HK-2 (cell line): ENCODE data around the gene CDC42EP5.
"Not testable (repeated sequence)": the region's sequence is repeated elsewhere in the genome, so short reads cannot be mapped to it uniquely, and the experiment has no call there.

Experiments used
- DNase-seq: peaks from one replicate; pipeline ENCODE4 v3.0.0-alpha.2; 2018; ENCODE audit not compliant: unreplicated experiment

CDC42EP5 gene

DNA sequence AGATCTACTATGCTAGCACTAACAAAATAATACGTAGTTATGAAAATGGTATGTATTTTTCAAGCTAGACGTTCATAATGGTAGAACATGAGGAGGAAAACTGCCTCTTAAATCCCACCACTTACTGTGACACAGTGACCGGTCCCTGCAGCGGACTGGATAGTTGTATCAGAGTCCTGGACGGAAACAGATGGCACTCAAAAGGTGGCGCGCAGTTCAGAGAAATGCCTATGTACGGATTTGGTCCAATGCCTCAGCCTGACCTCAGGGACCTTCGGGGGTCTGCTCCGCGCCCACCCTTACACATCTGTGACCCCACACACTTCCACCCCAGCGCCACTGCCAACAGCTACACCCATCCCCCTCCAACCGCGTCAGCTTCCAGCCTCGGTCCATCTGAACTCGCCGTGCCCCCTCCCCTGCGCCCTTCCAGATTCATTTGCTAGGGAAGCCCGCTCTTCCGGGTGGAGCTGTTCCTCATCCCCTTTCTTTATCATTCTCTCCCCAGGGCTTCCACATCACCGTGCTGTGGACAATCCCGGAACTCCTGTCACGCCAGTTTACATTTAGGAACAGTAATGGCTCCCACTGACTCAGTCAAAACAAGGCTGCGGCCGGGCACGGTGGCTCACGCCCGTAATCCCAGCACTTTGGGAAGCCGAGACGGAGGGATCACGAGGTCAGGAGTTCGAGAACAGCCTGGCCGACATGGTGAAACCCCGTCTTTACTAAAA, 24.9 kb downstream of the CDC42EP5 start:
- peak; percentile 71 for DNase-seq

DNA sequence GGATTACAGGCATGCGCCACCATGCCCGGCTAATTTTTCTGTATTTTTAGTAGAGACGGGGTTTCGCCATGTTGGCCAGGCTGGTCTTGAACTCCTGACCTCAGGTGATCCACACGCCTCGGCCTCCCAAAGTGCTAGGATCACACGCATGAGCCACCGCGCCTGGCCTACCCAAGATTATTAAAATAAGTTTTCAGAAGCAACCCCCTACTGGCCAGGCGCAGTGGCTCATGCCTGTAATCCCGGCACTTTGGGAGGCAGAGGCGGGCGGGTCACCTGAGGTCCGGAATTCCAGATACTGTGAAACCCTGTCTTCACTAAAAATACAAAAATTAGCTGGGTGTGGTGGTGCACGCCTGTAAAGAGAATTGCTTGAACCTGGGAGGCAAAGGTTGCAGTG, 26.7 kb downstream of the CDC42EP5 start:
- not testable (repeated sequence) for DNase-seq

DNA sequence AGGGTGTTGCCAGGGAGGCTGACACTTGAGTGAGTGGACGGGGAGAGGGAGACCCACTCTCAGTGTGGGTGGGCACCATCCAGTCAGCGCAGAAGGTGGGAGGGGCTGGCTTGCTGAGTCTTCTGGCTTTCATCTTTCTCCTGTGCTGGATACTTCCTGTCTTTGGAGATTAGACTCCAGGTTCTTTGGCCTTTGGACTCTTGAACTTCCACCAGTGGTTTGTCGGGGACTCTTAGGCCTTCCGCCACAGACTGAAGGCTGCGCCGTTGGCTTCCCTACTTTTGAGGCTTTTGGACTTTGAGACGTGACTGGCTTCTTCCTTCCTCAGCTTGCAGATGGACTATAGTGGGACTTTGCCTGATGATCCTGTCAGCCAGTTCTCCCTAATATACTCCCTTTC, 28.4 kb downstream of the CDC42EP5 start:
- no peak for DNase-seq

- no peak for DNase-seq
Observed at GRCh38 chr19:54440641-54441040, 32.5 kb downstream of the CDC42EP5 start.

GRCh38 chr19:54439174-54439851, 33.8 kb downstream of the CDC42EP5 start:
- DNase-seq, result no peak

GRCh38 chr19:54436628-54437252, 36.4 kb downstream of the CDC42EP5 start:
- DNase-seq, result no peak

DNA sequence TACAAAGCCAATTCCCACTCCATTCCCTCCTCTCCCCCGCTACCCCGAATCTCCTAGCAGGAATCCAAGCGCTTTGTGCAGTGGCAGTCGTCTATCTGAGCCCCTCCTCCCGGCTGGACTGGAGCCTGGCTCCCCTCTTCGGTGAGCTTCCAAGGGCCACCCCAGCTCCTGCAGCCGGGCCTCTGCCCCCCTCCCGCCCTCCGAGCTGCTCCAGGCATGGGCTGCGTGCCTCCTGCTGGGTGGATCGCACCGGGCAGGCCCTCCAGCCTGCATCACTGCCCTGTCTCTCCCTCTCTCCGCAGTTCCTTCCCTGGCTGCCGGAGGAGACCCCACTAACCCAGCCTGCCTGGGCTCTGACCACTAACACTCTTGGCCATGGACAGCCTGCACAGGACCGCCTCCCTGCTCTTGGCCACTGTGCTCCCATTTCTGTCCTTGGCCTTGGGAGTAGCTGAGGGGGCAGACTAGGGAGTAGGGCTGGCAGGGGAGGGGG, 37.0 kb downstream of the CDC42EP5 start:
- DNase-seq, result no peak

DNA sequence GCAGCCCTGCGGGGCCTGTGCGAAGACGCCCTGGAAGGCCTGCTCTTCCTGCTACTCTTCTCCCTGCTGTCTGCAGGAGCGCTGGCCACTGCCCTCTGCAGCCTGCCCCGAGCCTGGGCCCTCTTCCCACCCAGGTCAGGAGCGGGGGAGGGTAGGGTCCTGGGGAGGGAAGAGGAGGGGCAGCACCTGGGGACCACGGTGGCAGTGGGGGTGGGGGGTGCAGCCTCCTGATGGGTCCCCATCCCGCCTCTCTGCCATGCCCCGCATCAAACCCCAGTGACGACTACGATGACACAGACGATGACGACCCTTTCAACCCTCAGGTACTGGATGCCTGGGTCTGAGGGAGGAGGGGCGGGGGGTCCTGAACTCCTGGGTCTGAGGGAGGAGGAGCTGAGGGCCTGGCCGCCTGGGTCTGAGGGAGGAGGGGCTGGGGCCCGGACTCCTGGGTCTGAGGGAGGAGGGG, 37.5 kb downstream of the CDC42EP5 start:
- no peak for DNase-seq

- DNase-seq, result no peak
Observed at GRCh38 chr19:54434873-54435214, 38.3 kb downstream of the CDC42EP5 start.

DNA sequence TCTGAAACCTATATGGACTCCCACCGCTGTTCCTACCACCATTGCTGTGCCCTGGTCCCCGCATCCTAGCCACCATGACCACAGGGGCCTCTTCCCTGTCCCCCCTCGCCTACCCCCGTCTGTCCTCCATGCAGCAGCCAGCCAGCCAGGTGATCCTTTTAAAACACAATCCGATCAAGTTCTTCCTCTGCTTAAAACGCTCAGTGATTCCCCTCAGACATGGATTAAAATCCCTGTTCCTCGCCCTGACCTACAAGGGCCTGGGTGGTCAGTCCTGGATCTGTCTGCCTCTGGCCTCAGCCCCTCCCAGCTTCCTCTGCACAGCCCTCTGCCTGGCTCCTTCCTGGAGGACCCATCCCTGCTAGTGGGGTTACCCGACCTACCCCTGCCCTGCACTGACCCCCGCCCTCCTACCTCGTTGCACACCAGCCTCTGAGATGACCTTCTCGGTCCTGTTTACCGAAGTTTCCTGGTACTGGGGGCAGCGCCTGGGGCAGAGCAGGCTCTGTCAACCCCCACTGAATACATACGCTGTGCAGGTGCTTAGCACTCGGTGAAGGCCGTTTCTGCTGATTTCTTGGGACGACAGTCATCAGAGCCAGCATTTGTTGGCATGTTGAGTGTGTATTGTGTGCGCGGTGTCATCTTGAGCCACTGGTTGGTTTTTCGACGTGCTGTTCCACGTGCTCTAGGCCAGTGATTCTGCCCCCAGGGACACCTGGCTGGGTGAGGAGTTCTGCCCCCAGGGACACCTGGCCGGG, 38.8 kb downstream of the CDC42EP5 start:
- DNase-seq, result no peak

GRCh38 chr19:54433697-54434096, 39.4 kb downstream of the CDC42EP5 start:
- DNase-seq, result no peak

DNA sequence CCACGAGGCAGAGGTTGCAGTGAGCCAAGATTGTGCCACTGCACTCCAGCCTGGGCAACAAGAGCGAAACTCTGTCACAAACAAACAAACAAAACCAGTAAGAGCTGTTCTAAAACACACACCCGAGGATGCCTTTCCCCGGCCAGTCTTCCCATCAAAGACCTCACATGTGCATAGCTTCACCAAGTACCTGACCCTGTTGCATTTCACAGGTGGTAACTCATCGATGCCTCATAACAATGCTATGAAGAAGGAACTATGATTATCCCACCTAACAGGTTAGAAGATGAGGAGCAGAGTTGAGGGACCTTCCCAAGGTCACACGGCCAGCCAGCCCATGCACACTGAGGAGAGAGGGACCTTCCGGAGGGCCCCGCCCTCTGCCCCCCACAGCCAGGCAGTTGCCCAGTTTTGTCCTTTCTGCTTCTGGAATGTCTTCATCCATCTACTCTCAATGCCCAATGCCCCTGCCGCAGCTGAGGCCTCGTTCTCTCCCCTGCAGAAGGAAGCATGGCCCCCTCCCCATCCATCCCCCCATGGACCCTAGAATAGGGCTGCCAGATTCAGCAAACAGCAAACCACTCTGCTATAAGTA, 40.9 kb downstream of the CDC42EP5 start:
- DNase-seq, result no peak

DNA sequence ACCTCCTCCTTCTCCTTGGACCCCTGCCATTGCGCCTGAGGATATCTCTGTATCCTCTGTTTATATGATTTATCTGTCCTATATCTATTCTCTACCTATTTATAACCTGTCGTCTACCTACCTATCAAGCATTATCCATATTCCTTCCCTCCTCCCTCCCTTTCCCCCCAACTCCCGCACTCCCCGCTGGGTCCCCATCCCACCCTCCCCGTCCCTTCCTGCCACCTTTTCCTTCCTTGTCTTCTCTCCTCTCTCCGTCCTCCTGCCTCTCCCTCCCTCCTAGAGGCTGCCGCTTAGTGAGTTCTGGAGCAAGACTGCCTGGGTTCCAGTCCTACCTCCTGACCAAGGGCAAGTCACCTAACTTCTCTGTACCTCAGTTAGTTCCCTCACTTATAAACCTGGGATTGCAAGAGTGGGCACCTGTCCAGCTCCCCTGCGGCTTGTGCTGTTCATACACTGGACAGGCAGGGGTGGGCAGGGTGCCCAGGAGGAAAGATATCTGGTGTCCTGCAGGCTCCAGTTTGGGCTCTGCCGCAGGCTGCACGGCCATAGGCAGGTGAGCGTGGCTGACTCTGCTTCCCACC, 41.7 kb downstream of the CDC42EP5 start:
- DNase-seq, result no peak

DNA sequence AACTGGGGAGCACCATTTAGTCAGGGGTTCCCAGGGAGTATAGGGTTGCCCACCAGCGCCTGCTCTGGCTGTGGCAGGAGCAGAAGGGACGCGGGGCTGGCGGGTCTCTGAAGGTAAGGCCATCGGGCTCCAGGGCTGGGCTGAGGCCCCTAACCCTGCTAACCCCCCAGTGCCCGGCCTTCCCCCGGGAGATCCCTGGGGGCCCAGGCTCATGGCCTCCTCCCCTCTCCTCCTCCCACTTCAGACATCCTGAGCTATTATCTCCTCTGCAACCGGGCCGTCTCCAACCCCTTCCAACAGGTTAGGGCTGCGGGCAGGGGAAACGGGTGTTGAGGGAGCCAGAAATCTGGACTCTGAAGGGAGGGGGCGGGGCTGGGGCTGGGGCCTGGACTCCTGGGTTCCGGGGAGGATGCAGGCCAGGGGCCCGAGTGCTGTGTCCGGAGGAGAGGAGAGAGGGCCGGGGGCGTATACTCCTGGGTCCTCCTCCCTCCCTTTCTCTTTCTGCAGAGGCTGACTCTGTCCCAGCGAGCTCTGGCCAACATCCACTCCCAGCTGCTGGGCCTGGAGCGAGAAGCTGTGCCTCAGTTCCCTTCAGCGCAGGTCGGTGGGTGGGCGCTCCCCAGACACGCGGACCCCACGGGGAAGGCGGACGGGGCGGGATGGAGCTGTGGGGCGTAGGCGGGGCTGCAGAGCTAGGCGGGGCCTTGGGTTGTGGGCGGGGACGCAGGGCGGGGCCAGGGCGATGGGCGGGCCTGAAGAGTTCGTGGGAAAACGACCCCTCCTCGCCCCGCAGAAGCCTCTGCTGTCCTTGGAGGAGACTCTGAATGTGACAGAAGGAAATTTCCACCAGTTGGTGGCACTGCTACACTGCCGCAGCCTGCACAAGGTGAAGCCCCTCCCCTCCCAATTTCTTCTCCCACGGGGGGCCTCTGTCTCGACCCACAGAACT, 42.5 kb downstream of the CDC42EP5 start:
- no peak for DNase-seq

DNA sequence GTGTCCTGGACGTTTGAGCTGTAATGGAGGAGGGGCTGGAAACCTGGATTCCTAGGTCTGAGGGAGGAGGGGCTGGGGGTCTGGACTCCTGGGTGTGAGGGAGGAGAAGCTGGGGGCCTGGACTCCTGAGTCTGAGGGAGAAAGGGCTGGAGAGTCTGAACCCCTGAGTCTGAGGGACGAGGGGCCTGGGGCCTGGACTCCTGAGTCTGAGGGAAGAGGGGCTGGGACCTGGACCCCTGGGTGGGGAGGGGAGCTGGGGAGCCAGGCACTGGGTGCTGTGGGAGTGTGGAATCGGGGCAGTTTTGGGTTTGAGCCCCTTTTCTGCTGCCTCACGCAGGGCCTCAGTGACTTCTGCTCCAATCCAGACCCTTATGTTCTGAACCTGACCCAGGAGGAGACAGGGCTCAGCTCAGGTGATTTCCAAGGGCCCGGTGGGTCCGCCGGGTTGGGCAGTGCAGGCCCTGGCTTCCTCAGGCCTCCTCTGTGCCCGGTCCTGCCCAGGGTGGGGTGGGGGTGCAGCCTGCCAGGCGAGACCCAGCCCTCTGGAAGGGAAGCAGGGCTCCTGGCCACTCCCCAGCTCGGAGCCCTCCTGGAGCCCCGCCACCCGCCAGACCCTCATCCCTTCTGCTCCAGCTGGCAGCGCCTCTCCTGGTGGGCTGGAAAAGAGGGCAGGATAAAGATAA, 43.4 kb downstream of the CDC42EP5 start:
- DNase-seq, result no peak

GRCh38 chr19:54429176-54429495, 44.0 kb downstream of the CDC42EP5 start:
- DNase-seq, result no peak

- no peak for DNase-seq
Observed at GRCh38 chr19:54428323-54429175, 44.5 kb downstream of the CDC42EP5 start.

DNA sequence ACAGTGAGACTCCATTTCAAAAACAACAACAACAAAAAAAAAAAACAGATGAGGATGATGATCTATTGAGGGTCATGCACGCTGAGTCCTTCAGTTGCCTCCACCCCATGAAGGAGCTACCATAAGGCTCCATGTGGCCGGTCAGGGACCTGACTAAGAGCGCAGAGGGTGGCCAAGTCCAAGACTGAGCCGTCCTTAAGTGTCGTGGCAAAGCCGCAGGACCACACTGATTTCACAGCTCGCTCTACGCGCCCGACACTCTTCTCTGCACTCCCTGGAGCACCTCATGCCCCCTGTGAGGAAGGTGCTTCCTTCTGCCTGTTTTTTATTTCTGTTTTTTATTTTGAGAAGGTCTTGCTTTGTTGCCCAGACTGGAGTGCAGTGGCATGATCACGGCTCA, 45.5 kb downstream of the CDC42EP5 start:
- no peak for DNase-seq
